Effector memory CD4-positive, alpha-beta T cell (primary cell): ENCODE results near the gene CLK2.
A peak's percentile ranks its signal among the peaks of the same experiment; 100 is the strongest.

Source experiments
- DNase-seq, 3 donors: peaks; one replicate each; pipeline ENCODE4 v3.0.0-alpha.2; 2020
- H3K27ac ChIP-seq: 2 replicates; pipeline ENCODE4 v1.7.0; 2013; ENCODE audit warnings: mild to moderate bottlenecking, low read length, moderate library complexity; ENCODE audit not compliant: insufficient read depth, poor library complexity, severe bottlenecking
- H3K27me3 ChIP-seq: replicated peaks from 2 replicates; pipeline ENCODE4 v1.7.0; 2013; ENCODE audit warnings: mild to moderate bottlenecking, low read length; ENCODE audit not compliant: insufficient read depth, control insufficient read depth, poor library complexity, severe bottlenecking
- H3K36me3 ChIP-seq: 2 replicates; pipeline ENCODE4 v1.7.0; 2013; ENCODE audit warnings: mild to moderate bottlenecking, low read length, moderate library complexity; ENCODE audit not compliant: control insufficient read depth, insufficient read depth
- H3K4me1 ChIP-seq: 2 replicates; pipeline ENCODE4 v1.7.0; 2013; ENCODE audit warnings: low read length, mild to moderate bottlenecking; ENCODE audit not compliant: control insufficient read depth, insufficient read depth, poor library complexity, severe bottlenecking
- H3K4me3 ChIP-seq: 2 replicates; pipeline ENCODE4 v1.7.0; 2013; ENCODE audit warnings: low read length, low read depth, mild to moderate bottlenecking; ENCODE audit not compliant: insufficient read depth, poor library complexity, severe bottlenecking
- H3K9me3 ChIP-seq: 2 replicates; pipeline ENCODE4 v1.7.0; 2013; ENCODE audit warnings: mild to moderate bottlenecking, low read length, moderate library complexity; ENCODE audit not compliant: control insufficient read depth
- total RNA-seq, 3 donors: gene quantifications; one replicate each; lab custom pipeline; 2026; lab: John Stamatoyannopoulos, UW

CLK2 gene
- 49.0 to 88.5 (median 53.1) reads per million in 3 donors for total RNA-seq

DNA sequence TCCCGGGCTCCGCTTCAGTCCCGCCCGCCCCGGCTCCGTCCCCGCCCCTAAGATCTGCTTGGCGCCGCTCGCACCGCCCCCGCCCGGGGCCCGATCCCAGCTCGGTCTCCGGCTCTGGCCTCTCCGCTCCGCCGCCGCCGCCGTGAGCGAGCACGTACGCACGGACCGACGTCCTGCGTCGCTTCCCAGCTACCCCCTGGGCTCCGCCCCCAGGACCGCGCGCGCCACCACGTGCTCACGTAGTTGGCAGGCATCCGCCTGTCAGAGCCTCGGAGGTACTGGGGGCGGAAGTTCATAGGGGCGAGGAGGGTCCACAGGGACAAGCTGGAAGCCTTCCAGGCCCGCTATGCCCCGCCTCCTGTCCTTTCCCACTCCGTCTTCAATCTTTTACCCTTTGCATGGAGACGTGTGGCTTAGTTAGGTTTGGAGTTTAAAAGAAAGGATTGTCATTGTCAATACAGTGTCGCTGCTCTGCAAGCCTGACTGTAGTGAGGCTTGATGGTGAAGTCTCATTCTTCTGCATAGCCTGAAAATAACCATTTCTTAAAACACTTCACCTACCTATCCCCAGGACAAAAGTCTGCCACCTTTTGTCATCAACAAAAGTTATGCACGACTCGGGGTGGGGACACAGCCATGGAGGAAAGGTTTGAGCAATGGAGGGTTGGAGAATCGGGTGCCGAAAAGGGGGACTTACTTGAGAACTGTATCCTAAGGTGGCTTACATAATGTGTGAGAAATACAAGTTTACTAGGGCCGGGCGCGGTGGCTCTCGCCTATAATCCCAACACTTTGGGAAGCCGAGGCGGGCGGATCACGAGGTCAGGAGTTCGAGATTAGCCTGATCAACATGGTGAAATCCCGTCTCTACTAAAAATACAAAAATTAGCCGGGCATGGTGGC, at the start of gene CLK2:
Gene CLK2 (minus strand): TSS at position 162 of the 903 bp plus-strand sequence. CDS start 2,527 bp downstream, outside the sequence.
- Histone ChIP-seq H3K9me3 (no peaks in the 10 kb centered on the region), H3K4me1 (peaks cover 31% of the 10 kb centered on the region)
- DNase-seq: peak; percentile 82 to 90 (median 86)

DNA sequence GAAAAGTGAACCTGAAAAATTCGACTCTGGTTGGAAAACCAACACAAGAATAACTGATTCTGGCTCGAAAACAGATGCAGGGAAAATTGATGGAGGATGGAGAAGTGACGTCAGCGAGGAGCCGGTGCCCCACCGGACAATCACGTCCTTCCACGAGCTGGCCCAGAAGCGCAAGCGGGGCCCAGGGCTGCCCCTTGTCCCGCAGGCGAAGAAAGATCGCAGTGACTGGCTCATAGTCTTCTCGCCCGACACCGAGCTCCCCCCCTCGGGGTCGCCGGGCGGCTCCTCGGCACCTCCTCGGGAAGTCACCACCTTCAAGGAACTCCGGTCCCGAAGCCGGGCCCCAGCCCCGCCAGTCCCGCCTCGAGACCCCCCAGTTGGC, 49.3 kb upstream of the CLK2 start:
- Histone ChIP-seq H3K4me1 (peaks cover 15% of the 10 kb centered on the region), H3K4me3 (peak overlapping the region; percentile 86), H3K9me3 (no peaks in the 10 kb centered on the region), H3K27me3 (no peaks in the 10 kb centered on the region), H3K27ac (no peak overlapping the region), H3K36me3 (peaks cover 7% of the 10 kb centered on the region)
- no peak for DNase-seq

More for the DNA sequence above, at the start of gene CLK2:
- Histone ChIP-seq H3K4me3 (peak within 1 kb of the TSS; percentile 85), H3K36me3 (peaks cover 19% of the 10 kb centered on the region), H3K27me3 (no peaks in the 10 kb centered on the region), H3K27ac (peak within 1 kb of the TSS; percentile 80)

DNA sequence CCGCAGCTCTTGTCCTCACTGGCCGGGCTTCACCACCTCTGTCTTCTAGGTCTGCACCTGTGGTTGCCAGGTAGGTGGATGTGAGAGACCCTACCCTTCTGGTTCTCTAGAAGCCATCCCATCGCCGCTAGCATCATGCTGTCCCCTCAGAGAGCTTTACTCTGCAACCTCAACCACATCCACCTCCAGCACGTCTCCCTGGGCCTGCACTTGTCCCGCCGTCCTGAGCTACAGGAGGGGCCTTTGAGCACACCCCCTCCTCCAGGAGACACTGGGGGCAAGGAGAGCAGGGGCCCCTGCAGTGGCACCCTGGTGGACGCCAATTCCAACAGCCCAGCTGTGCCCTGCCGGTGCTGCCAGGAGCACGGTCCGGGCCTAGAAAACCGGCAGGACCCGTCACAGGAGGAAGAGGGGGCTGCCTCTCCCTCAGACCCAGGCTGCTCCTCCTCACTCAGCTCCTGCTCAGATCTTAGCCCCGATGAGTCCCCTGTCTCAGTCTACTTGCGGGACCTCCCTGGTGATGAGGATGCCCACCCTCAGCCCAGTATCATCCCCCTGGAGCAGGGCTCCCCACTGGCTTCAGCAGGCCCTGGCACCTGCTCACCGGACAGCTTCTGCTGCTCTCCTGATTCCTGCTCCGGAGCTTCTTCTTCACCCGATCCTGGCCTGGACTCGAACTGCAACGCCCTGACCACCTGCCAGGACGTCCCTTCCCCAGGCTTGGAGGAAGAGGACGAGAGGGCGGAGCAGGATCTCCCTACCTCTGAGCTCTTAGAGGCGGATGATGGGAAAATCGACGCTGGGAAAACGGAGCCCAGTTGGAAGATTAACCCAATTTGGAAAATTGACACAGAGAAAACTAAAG, 48.6 kb upstream of the CLK2 start:
- Histone ChIP-seq H3K9me3 (no peaks in the 10 kb centered on the region), H3K4me3 (no peak overlapping the region), H3K36me3 (peaks cover 7% of the 10 kb centered on the region), H3K27me3 (no peaks in the 10 kb centered on the region), H3K27ac (no peak overlapping the region), H3K4me1 (peaks cover 15% of the 10 kb centered on the region)
- no peak for DNase-seq

DNA sequence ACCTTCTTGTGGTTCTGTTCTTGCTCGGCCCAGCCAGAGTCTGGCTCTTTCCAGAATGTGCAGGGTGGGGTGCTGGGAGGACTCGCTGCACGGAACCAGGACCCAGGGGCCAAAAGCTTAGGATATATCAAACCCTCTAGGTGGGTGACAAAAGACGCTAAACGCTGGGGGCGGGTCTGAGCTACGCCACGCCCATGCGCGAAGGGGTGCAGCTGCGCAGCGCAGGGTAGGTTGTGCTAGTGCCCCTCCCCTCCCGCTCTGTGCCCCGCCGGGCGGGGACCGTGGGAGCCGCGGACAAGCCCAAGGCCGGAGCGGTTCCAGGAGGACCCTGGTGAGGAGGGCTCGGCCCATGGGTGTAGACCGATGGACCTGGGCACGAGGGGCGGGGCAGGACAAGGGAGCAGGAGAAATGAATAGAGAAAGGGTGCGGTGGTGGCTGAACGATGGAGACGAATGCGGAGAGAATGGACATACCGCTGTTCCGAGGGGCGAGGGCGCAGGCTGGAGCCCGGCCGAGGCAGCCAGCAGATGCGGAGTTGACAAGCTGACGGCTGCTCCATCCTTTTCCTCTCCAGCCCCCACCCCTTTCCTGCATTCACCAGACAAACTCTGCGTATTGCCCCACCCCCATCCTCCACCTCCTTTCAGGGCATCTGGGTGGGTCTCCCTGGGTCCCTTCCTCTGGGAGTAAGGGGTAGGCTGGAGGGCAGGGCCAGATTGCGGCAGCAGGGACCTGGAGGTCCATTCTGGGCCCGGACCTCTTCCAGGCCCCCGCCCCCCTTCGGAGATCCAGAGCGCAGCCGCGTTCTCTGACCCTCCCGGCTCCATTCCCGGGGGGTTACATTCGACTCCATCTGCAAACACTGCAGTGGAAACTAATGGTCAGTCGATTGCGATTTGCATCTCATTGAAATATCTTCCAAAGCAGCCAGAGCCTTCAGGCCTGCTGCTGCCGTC, 47.6 kb upstream of the CLK2 start, which contains the start of gene RUSC1:
Gene RUSC1 (plus strand): TSS at position 234 of the 957 bp plus-strand sequence. CDS start 880 bp downstream, outside the sequence.
- Histone ChIP-seq H3K27ac (no peak within 1 kb of the TSS), H3K27me3 (no peaks in the 10 kb centered on the region), H3K4me1 (peaks cover 15% of the 10 kb centered on the region), H3K4me3 (peak within 1 kb of the TSS; percentile 50), H3K36me3 (peaks cover 7% of the 10 kb centered on the region), H3K9me3 (no peaks in the 10 kb centered on the region)
- DNase-seq: peak; percentile 38 to 60 (median 52)

DNA sequence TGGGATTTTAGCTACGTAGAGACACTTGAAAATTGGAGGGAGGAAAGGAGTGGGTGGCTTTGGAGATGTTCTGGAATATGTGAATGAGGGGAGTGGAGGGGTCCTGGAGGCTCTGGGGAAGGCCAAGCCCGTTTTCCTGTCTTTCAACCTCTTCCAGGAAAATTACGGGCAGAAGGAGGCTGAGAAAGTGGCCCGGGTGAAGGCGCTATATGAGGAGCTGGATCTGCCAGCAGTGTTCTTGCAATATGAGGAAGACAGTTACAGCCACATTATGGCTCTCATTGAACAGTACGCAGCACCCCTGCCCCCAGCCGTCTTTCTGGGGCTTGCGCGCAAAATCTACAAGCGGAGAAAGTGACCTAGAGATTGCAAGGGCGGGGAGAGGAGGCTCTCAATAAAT, 46.9 kb upstream of the CLK2 start:
- Histone ChIP-seq H3K36me3 (peaks cover 7% of the 10 kb centered on the region), H3K9me3 (no peaks in the 10 kb centered on the region), H3K27ac (no peak overlapping the region), H3K4me3 (peak overlapping the region; percentile 50), H3K4me1 (peaks cover 14% of the 10 kb centered on the region), H3K27me3 (no peaks in the 10 kb centered on the region)
- no peak for DNase-seq

DNA sequence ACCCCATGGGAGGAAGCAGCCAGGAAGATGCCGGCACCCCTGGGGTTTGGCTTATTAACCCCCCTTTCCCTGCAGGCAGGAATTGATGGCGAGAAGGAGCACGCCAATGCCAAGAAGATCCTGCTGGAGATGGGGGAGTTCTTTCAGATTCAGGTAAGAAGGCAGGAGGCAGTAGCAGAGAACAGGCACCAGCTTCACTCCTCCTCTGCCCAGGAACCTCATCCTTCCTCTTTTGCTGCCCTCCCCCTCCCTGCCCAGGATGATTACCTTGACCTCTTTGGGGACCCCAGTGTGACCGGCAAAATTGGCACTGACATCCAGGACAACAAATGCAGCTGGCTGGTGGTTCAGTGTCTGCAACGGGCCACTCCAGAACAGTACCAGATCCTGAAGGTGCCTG, 46.2 kb upstream of the CLK2 start:
- H3K4me1 ChIP-seq: peaks cover 10% of the 10 kb centered on the region
- no peaks in the 10 kb centered on the region for H3K27me3 ChIP-seq
- H3K4me3 ChIP-seq: no peak overlapping the region
- no peaks in the 10 kb centered on the region for H3K9me3 ChIP-seq
- no peak for DNase-seq
- peaks cover 11% of the 10 kb centered on the region for H3K36me3 ChIP-seq
- H3K27ac ChIP-seq: no peak overlapping the region

DNA sequence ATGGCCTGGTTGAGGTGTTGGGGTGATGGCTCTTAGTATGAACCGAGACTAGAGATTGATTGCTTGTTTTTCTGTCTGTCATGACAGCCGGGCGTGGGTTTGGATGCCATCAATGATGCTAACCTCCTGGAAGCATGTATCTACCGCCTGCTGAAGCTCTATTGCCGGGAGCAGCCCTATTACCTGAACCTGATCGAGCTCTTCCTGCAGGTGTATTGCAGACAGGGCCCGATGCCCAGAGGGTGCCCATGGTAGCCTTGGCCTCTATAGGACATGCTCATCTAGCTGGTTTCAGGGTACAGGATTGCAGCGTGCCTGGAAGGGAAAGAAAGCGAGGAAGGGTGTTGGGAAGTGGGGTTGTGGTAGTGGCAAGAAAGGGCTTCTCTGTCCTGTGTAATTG, 44.8 kb upstream of the CLK2 start:
- DNase-seq: no peak
- no peaks in the 10 kb centered on the region for H3K9me3 ChIP-seq
- H3K4me3 ChIP-seq: no peak overlapping the region
- H3K36me3 ChIP-seq: peaks cover 11% of the 10 kb centered on the region
- no peaks in the 10 kb centered on the region for H3K27me3 ChIP-seq
- H3K4me1 ChIP-seq: peaks cover 10% of the 10 kb centered on the region
- no peak overlapping the region for H3K27ac ChIP-seq

DNA sequence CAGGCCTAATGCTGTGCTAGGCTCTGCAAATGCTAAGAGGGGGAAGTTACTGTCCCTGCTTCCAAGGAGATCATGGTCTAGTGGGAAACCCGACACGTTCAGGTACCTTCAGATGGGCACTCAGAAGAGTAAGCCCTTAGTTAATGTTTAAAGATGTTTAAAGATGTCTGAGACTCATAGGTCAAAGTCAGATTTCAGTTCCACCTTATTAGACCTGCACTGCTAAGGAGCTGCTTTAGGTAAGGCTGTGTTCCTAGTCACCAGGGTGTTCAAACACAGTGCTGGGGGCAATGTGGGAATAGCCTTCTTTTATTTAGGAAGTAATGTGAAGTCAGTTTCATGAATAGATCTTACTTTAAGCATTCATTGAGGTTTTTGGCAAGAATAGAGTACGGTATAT, 43.6 kb upstream of the CLK2 start:
- no peak overlapping the region for H3K4me3 ChIP-seq
- no peak for DNase-seq
- no peaks in the 10 kb centered on the region for H3K27me3 ChIP-seq
- H3K9me3 ChIP-seq: no peaks in the 10 kb centered on the region
- peaks cover 10% of the 10 kb centered on the region for H3K4me1 ChIP-seq
- peaks cover 11% of the 10 kb centered on the region for H3K36me3 ChIP-seq
- H3K27ac ChIP-seq: no peak overlapping the region

DNA sequence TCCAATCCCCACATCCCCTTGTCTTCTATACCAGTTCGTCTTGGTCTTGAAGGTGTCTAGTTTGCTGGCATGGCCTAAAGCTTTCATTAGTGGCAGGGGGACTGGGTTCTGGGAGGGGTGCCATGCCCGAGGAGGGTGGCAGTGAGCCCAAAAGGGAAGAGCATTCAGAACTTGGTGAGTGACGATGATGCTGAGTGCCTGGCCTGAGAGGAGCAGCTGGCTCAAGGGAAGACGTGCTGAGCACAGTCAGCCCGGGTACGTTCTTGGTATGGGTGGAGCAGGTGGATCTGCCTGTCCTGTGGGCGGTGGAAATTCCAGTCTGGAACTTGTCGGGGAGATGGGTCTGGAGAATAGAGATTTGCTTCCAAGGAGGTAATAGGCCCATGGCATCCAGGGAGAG, 40.0 kb upstream of the CLK2 start:
- Histone ChIP-seq H3K27me3 (no peaks in the 10 kb centered on the region), H3K9me3 (no peaks in the 10 kb centered on the region), H3K36me3 (peaks cover 8% of the 10 kb centered on the region), H3K27ac (no peak overlapping the region), H3K4me1 (peaks cover 10% of the 10 kb centered on the region), H3K4me3 (no peak overlapping the region)
- DNase-seq: no peak
